Smooth muscle cell (in vitro differentiated cells): ENCODE data around the gene HOXB3. TPM values are rescaled to one million over a fixed set of nuclear protein-coding genes. Genes with fewer than 3 reads are reported as not detected.

Source experiments
- DNase-seq: peaks from one replicate; lab custom pipeline; 2025; ENCODE audit not compliant: unreplicated experiment; lab: John Stamatoyannopoulos, UW
- H2AFZ ChIP-seq: fragments of 200-600 bp; sonication (generic); 2 replicates; pipeline ENCODE4 v1.6.0; 2016; ENCODE audit warnings: antibody characterized with exemption, low read depth, mild to moderate bottlenecking
- H3F3A ChIP-seq: fragments of 200-600 bp; sonication (generic); 2 replicates; pipeline ENCODE4 v1.6.0; 2017; ENCODE audit warnings: antibody characterized with exemption, low read depth
- H3K27ac ChIP-seq: fragments of 200-600 bp; sonication (generic); 2 replicates; pipeline ENCODE4 v1.5.1; 2016; ENCODE audit warnings: low read depth, mild to moderate bottlenecking
- H3K27me3 ChIP-seq: fragments of 200-600 bp; sonication (generic); 2 replicates; pipeline ENCODE4 v1.6.1; 2016; ENCODE audit warnings: low read depth, mild to moderate bottlenecking
- H3K36me3 ChIP-seq: fragments of 200-600 bp; sonication (generic); 2 replicates; pipeline ENCODE4 v1.5.1; 2016; ENCODE audit warnings: low read depth
- H3K4me1 ChIP-seq: fragments of 200-600 bp; sonication (generic); 2 replicates; pipeline ENCODE4 v1.5.1; 2016; ENCODE audit warnings: low read depth
- H3K4me2 ChIP-seq: fragments of 200-600 bp; sonication (generic); 2 replicates; pipeline ENCODE4 v1.6.0; 2016; ENCODE audit warnings: mild to moderate bottlenecking
- H3K4me3 ChIP-seq: fragments of 200-600 bp; sonication (generic); 2 replicates; pipeline ENCODE4 v1.5.1; 2016; ENCODE audit warnings: mild to moderate bottlenecking
- H3K79me2 ChIP-seq: fragments of 200-600 bp; sonication (generic); 2 replicates; pipeline ENCODE4 v1.6.0; 2016; ENCODE audit warnings: low read depth, mild to moderate bottlenecking
- H3K9ac ChIP-seq: fragments of 200-600 bp; sonication (generic); 2 replicates; pipeline ENCODE4 v1.6.0; 2016; ENCODE audit warnings: low read depth
- H3K9me3 ChIP-seq: fragments of 200-600 bp; sonication (generic); replicated peaks from 2 replicates; pipeline ENCODE4 v1.5.1; 2016; ENCODE audit warnings: low read depth
- H4K20me1 ChIP-seq: fragments of 200-600 bp; sonication (generic); 2 replicates; pipeline ENCODE4 v1.6.0; 2016; ENCODE audit warnings: low read depth
- CTCF ChIP-seq: fragments of 200-600 bp; sonication (generic); IDR thresholded peaks from 2 replicates; pipeline ENCODE4 v1.5.1; 2017; ENCODE audit warnings: borderline replicate concordance, mild to moderate bottlenecking, antibody characterized with exemption; ENCODE audit not compliant: insufficient read depth, poor library complexity, severe bottlenecking
- WGBS: methylation state at CpG from one replicate; pipeline ENCODE4 v1.1.7; 2016; ENCODE audit warnings: low lambda C conversion rate; 5-methylcytosine and 5-hydroxymethylcytosine counted together
- polyA plus RNA-seq: library from polyadenylated mRNA; unstranded; fragments of >200 nt; fragmentation: Nextera tagmentation; extraction: Ambion mirVana; gene quantifications from 2 replicates; pipeline ENCODE4 v1.2.1, GENCODE V29; 2016
- total RNA-seq: library from RNA; depleted of rRNA; stranded (reverse); fragments of >200 nt; gene quantifications from 2 replicates; pipeline ENCODE4 v1.2.3, GENCODE V29; 2014

Gene HOXB3
- total and polyA plus RNA-seq, 2 experiments from 2014 or later: 2.8 to 5.1 TPM

GRCh38 chr17:48526608-48527546 is 63.2 kb downstream of the HOXB3 start:
- Histone ChIP-seq H3K79me2 (no peaks in the 10 kb centered on the region), H3K36me3 (no peaks in the 10 kb centered on the region), H3K4me2 (peak overlapping the region; percentile 63), H3K9ac (no peak overlapping the region), H3K4me3 (peak overlapping the region; percentile 21), H3K27me3 (peaks cover 71% of the 10 kb centered on the region), H3K4me1 (peaks cover 6% of the 10 kb centered on the region), H3K27ac (no peak overlapping the region), H3F3A (no peaks in the 10 kb centered on the region), H3K9me3 (no peaks in the 10 kb centered on the region), H4K20me1 (no peaks in the 10 kb centered on the region), H2AFZ (peak overlapping the region; percentile 69)
- WGBS: 21% methylated on average over 40 of the region's 59 CpGs
- no peak for DNase-seq
- TF ChIP-seq CTCF: no peak

GRCh38 chr17:48523010-48523409 is 67.0 kb downstream of the HOXB3 start:
- H3K4me1 ChIP-seq: peaks cover 6% of the 10 kb centered on the region
- H3K4me3 ChIP-seq: no peak overlapping the region
- H3K79me2 ChIP-seq: no peaks in the 10 kb centered on the region
- H3K9ac ChIP-seq: no peak overlapping the region
- H4K20me1 ChIP-seq: no peaks in the 10 kb centered on the region
- H3K4me2 ChIP-seq: no peak overlapping the region
- H3K9me3 ChIP-seq: no peaks in the 10 kb centered on the region
- H2AFZ ChIP-seq: no peak overlapping the region
- 80% methylated on average over 6 of the region's 6 CpGs for WGBS
- H3K27ac ChIP-seq: no peak overlapping the region
- H3F3A ChIP-seq: no peaks in the 10 kb centered on the region
- DNase-seq: no peak
- peaks cover 51% of the 10 kb centered on the region for H3K27me3 ChIP-seq
- peak; percentile 37 for TF ChIP-seq CTCF
- no peaks in the 10 kb centered on the region for H3K36me3 ChIP-seq

GRCh38 chr17:48522031-48522653 is 67.9 kb downstream of the HOXB3 start:
- no peaks in the 10 kb centered on the region for H3F3A ChIP-seq
- WGBS: 42% methylated on average over 8 of the region's 8 CpGs
- H3K9me3 ChIP-seq: no peaks in the 10 kb centered on the region
- no peak overlapping the region for H3K4me2 ChIP-seq
- H3K9ac ChIP-seq: no peak overlapping the region
- H3K79me2 ChIP-seq: no peaks in the 10 kb centered on the region
- H2AFZ ChIP-seq: no peak overlapping the region
- no peak overlapping the region for H3K4me3 ChIP-seq
- no peak for TF ChIP-seq CTCF
- peaks cover 5% of the 10 kb centered on the region for H3K4me1 ChIP-seq
- no peak for DNase-seq
- no peaks in the 10 kb centered on the region for H4K20me1 ChIP-seq
- H3K36me3 ChIP-seq: no peaks in the 10 kb centered on the region
- peaks cover 52% of the 10 kb centered on the region for H3K27me3 ChIP-seq
- no peak overlapping the region for H3K27ac ChIP-seq
